HCEC 1CT (cell line): ENCODE data around the gene CUL4A.

Experiments used
- DNase-seq: peaks from one replicate; pipeline ENCODE4 v3.0.0-alpha.2; 2017

The CUL4A gene

DNA sequence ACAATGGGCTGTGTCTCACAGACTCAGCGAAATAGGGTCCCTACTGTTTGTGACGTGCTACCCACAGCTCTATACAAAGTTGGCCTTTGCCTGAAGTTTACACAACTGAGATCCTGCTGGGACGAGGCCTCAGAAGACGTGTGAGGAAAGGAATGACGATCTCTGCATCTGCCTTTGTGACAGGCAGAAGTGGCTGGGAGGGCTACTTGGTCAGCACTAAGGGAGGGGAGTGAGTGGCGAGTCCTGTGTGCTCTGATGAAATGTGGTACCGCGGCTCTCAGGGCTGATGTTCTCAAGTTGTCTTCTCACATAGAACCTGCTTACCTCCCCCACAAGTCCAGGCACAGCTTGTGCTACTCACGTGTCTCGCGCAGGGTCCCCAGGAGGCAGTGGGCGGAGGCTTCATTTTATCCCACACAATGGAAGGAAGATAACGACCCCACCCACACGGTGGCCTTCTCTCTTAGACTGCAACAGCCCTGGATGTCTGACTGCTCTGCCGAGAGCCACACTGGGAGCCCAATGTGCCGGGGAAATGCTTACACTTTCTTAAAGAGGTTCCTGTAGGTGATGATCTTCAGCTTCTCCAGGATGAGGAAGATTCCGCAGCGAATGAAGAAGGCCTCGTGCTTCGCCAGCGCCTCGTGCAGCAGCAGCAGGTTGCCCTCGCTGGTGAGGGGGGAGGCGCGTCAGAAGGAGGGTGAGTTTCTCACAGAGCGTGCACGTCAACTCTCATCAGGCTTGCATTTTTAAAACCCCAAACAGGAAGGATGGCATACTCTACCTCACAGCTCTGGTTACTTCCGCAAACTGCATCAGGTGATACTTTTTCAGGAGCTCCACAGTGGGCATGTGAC is 29.8 kb upstream of the CUL4A start:
- no peak for DNase-seq

DNA sequence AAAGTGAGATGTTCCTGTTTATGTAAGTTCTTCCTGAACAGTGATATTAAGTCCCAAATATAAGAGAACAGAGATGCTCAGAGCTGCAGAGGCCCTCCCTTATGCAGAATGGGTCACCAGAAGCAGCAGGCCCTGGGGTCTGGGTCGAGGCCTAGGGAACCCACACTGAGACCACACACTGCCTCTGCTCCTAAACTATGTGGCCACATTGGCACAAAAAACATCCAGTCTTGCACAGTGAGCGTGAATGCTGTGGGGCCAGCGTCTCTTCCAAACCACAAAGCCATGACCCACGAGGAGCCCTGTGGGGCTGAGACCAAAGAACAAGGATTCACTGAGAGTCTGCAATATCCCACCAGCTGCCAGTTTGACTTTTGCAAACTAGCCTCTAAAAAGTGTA is 27.4 kb upstream of the CUL4A start:
- no peak for DNase-seq

- DNase-seq: no peak
Measured at GRCh38 chr13:113183450-113184129, 25.8 kb upstream of the CUL4A start.

DNA sequence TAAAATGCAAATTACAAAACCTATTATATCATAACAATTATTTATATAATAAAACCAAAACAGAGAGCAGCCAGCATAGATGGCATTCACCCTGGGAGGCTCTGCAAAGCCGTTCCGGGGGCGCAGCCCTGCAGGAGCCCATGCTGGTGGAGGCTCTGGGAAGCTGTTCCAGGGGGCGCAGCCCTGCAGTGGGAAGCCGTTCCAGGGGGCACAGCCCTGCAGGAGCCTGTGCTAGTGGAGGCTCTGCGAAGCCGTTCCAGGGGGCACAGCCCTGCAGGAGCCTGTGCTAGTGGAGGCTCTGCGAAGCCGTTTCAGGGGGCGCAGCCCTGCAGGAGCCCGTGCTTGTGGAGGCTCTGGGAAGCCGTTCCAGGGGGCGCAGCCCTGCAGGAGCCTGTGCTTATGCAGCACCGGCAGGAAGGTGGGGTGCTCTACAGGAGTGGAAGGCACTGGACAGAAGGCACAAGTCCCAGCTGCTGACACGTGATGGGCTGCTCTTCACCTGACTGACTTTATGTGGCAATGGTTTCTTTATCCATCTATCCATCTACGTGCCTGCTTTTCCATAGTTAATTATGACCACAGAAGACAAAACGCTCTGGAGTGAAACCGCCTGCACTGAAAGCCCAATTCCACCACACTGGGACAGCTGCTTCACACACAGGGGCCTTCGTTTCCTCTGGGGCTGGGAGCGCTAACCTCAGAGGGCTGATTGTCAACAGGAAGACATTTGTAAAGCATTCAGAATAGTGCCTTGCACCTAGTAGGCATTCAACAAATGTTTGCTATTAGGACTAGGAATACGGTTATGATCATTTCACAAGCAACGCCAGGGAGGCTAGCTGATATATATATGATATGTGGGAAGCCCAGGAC is 24.6 kb upstream of the CUL4A start:
- DNase-seq: no peak

DNA sequence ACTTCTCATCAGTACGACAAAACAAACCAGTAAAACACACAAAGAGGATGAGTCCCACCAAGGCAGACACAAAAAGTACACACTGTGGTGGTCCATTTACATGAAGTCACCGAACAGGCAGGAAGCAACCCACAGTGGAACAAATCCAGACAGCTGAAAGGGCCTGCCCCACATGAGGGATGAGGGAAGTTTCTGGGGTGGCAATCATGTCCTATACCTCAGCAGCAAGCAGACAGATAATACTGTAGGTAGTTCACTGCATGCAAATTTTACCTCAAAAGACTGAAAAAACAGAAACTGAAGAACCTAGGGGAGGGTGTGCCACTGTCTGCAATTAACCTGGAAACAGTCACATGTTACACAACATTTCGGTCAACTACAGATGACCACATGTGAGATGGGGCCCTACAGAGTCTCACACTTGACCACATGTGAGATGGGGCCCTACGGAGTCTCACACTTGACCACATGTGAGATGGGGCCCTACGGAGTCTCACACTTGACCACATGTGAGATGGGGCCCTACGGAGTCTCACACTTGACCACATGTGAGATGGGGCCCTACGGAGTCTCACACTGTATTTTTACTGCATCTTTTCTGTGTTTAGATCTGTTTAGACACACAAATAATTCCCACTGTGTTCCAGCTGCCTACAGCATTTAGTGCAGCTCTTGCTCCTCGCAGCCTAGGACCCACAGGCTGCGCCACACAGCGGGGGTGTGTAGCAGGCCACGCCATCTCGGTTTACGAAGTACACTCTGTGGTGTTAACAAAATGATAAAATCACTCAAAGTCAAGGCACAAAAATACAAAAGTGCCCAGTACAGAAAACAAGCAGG is 23.1 kb upstream of the CUL4A start:
- DNase-seq: no peak

GRCh38 chr13:113187263-113187669 is 22.1 kb upstream of the CUL4A start:
- DNase-seq: peak; percentile 100

GRCh38 chr13:113187883-113188665 is 21.3 kb upstream of the CUL4A start:
- DNase-seq: peak; percentile 26

DNA sequence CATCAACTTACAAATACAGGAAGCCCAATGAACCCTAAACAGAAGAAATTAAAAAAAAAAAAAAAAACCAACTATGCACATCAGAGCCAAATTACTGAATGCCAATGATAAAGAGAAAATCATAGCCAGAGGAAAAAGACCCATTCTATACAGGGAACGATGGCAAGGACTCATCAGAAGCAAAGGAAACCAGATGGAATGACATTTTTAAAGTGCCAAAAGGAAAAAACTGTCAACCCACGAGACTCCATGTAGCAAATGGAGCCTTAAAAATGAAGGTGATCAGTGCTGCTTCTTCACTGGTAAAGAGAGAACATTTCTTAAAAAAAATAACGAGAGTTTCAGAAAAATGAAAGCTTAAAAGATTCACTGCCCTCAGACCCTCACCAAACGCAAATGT is 19.2 kb upstream of the CUL4A start:
- no peak for DNase-seq

- no peak for DNase-seq
Measured at GRCh38 chr13:113192279-113192678, 17.1 kb upstream of the CUL4A start.

- DNase-seq: peak; percentile 85
Measured at GRCh38 chr13:113192902-113193301, 16.5 kb upstream of the CUL4A start.

GRCh38 chr13:113195360-113195759 is 14.1 kb upstream of the CUL4A start:
- DNase-seq: no peak

GRCh38 chr13:113196970-113197737 is 12.3 kb upstream of the CUL4A start:
- DNase-seq: no peak

DNA sequence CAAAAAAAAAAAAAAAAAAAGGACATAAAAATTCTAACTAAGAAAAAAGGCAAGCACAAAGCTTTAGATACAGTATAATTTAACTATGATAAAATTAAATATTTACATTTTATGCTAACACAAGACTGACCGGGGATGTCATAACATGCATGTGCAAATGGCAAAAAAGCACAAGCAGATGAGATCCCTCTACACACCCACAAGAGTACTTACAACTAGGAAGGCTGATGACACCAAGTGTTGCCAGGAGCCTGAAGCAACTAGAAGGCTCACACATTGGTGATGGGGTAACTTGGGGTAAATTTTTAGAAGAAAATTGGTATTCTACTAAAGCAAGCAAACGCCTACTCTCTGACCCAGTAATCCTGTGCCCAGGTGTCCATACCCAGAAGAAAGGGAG is 7.6 kb upstream of the CUL4A start:
- DNase-seq: no peak

- DNase-seq: no peak
Measured at GRCh38 chr13:113202912-113203311, 6.5 kb upstream of the CUL4A start.

- DNase-seq: no peak
Measured at GRCh38 chr13:113203507-113204377, 5.7 kb upstream of the CUL4A start.

DNA sequence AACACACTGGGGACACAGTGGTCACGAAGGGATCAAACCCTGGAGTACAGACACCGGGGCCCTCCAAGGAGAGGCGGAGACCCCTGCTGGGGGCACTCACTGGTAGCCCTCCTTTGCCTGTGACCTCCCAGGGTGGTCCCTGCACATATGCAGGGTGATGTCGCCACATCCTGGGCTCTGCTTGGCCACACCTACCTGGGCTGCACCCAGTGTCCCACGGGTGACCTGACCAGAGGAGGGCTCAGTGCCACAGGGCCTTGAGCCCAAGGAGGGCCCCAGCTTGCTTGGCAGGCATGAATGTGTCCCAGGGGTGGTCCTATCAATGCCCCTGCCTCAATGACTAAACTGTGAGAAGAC is 5.1 kb upstream of the CUL4A start:
- no peak for DNase-seq

DNA sequence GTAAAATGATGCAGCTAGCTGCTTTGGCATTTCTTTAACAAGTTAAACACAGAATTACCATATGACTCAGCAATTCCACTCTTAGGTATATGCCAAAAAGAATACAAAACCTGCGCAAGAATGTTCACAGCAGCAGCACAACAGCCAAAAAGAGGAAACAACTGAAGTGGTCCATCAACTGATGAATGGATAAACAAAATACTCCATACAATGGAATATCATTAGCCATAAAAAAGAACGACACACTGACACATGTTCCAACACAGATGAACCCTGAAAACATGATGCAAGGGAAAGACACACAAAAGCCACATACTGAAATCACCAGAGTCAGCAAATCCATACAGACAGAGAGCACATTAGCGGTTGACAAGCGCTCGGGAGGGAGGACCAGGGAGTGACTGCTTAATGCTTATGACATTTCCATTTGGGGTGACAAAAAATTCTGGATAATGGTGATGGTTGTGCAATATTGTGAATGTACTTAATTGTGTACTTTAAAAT is 3.9 kb upstream of the CUL4A start:
- DNase-seq: no peak

- DNase-seq: no peak
Measured at GRCh38 chr13:113207460-113207859, 2.0 kb upstream of the CUL4A start.

GRCh38 chr13:113207890-113208420 is 1.5 kb upstream of the CUL4A start:
- peak; percentile 58 for DNase-seq
